Measurements from ENCODE around the gene CLSTN3. TPM values are rescaled to one million over a fixed set of nuclear protein-coding genes. Genes with fewer than 3 reads are reported as not detected.

Gene CLSTN3
- total and polyA plus RNA-seq, 2 of the 13 experiments (the other 11 are each of a cell fraction or from before 2014, with no cell fraction given): 26.2 to 94.1 TPM

DNA sequence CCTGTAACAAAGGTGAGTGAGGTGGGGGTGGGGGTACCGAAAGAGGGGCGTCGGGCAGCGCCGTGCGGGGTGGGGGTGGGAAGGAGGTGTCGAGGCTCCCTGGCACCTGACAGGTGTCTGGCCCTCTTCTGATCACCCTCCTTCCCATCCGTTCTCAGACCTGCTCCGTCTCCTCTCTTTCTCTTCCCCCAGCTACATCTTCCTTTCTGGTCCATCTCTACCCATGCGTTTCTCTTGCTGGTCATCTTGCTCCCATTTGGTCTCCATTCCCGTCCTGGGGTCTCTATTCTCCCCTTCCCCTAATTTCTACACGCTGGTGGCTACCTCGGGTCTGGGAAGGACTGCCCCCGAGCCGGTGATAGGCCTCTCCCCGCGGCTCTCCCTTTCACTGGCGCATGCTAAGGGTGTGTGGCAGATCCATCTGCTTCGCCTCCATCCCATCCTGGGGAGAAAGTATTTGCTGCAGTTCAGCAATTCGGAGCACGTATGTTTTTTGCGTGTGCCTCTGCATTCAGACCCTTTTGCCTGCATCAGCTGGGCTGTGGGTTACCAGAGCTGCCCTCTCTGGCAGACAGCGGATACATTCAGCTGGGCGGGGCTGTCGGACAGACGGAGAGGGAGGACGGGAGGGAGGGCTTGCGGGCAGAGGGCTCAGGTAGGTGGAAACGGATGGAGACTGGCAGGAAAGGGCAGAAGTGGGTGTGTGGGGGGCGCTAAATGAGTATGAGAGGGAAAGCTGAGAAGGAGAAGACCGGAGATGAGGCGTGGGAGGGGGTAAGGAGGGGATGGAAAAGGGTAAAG lies 730 bp downstream of the CLSTN3 start (continued):
- TF ChIP-seq ZNF34 (CRISPR knock-in tag; IDR thresholded peaks at IDR 0.05; ENCODE audit: borderline replicate concordance): 0 out of 2 replicates have a peak, but pooled peaks have one; percentile 37
- no peak for TF ChIP-seq ONECUT2 (CRISPR knock-in tag; IDR thresholded peaks at IDR 0.05)
- no peak for TF ChIP-seq NAIF1 (CRISPR knock-in tag; IDR thresholded peaks at IDR 0.05; ENCODE audit: borderline replicate concordance)
- no peak for TF ChIP-seq PLRG1 (conservative IDR thresholded peaks at IDR 0.05)
- TF ChIP-seq IRX3 (CRISPR knock-in tag; IDR thresholded peaks at IDR 0.05; ENCODE audit: borderline replicate concordance, low read depth): no peak
- peak; percentile 22; the same call in 1 of the 2 replicates for TF ChIP-seq KDM2A (CRISPR knock-in tag; IDR thresholded peaks at IDR 0.05; ENCODE audit: borderline replicate concordance, low read depth)
- TF ChIP-seq ZNF446 (CRISPR knock-in tag; IDR thresholded peaks at IDR 0.05): no peak
- TF ChIP-seq, protein P1, sequence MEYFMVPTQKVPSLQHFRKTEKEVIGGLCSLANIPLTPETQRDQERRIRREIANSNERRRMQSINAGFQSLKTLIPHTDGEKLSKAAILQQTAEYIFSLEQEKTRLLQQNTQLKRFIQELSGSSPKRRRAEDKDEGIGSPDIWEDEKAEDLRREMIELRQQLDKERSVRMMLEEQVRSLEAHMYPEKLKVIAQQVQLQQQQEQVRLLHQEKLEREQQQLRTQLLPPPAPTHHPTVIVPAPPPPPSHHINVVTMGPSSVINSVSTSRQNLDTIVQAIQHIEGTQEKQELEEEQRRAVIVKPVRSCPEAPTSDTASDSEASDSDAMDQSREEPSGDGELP (IDR thresholded peaks at IDR 0.05; ENCODE audit: borderline replicate concordance, low read depth): peak; percentile 91
- TF ChIP-seq ZNF512B (CRISPR knock-in tag; IDR thresholded peaks at IDR 0.05; ENCODE audit: borderline replicate concordance): no peak
- TF ChIP-seq, protein P2, sequence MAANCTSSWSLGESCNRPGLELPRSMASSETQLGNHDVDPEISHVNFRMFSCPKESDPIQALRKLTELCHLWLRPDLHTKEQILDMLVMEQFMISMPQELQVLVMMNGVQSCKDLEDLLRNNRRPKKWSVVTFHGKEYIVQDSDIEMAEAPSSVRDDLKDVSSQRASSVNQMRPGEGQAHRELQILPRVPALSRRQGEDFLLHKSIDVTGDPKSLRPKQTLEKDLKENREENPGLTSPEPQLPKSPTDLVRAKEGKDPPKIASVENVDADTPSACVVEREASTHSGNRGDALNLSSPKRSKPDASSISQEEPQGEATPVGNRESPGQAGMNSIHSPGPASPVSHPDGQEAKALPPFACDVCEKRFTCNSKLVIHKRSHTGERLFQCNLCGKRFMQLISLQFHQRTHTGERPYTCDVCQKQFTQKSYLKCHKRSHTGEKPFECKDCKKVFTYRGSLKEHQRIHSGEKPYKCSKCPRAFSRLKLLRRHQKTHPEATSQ (CRISPR knock-in tag; IDR thresholded peaks at IDR 0.05; ENCODE audit: borderline replicate concordance): no peak
- TF ChIP-seq RBFOX2 (IDR thresholded peaks at IDR 0.05; ENCODE audit: low read depth, low read length): no peak
- no peak for TF ChIP-seq TFE3 (CRISPR knock-in tag; IDR thresholded peaks at IDR 0.05)
- TF ChIP-seq RORA (CRISPR knock-in tag; IDR thresholded peaks at IDR 0.05): no peak
- no peak for TF ChIP-seq NR3C1 (CRISPR knock-in tag; IDR thresholded peaks at IDR 0.05)
- no peak for TF ChIP-seq ZNF367 (CRISPR knock-in tag; IDR thresholded peaks at IDR 0.05; ENCODE audit: borderline replicate concordance)
- TF ChIP-seq FOXP1 (IDR thresholded peaks at IDR 0.05): no peak
- TF ChIP-seq FOXP1 (CRISPR knock-in tag; IDR thresholded peaks at IDR 0.05): no peak
- no peak for TF ChIP-seq MTF2 (CRISPR knock-in tag; IDR thresholded peaks at IDR 0.05; ENCODE audit: borderline replicate concordance)
- TF ChIP-seq FUBP1 (CRISPR knock-in tag; IDR thresholded peaks at IDR 0.05; ENCODE audit: borderline replicate concordance): no peak
- 0 out of 2 replicates have a peak, but pooled peaks have one; percentile 11 for TF ChIP-seq ZNF343 (CRISPR knock-in tag; IDR thresholded peaks at IDR 0.05)

Measured in HepG2 (cell line).